ENCODE measurements around the gene C10orf62. TPM values are rescaled to one million over a fixed set of nuclear protein-coding genes. Genes with fewer than 3 reads are reported as not detected.
A peak's percentile ranks its signal among the peaks of the same experiment; 100 is the strongest.
"Not testable (repeated sequence)": the region's sequence is repeated elsewhere in the genome, so short reads cannot be mapped to it uniquely, and the experiment has no call there.

Gene C10orf62
- total RNA-seq, 1 experiment from 2014 or later = not detected

DNA sequence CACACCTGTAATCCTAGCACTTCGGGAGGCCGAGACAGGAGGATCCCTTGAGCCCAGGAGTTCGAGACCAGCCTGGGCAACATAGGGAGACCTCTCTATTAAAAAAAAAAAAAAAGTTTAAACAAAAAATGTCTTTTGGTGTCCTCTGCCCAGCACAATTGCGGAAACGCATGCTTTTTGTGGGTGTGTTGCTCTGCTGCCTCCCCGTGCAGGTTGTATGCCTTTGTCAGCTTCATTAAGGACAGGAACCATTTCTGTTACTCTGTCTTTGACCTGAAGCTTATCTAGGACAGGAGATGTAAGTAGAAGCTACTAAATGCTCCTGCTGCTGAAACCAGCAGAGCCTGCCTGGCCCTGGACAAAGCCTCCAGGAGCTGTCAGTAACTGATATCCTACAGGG, 38.2 kb upstream of the C10orf62 start:
- in situ Hi-C loops (cut with HindIII; ENCODE audit: low pct_unique_long_range_greater_than_20kb, low sequenced_read_pairs) (no loop called here), intact Hi-C loops (cut with micrococcal nuclease; ENCODE audit: unreplicated experiment) (no loop called here)
- H3K4me1 ChIP-seq (ENCODE audit: control insufficient read depth, insufficient read depth, low read length) = peaks cover 41% of the 10 kb centered on the region
- H3K36me3 ChIP-seq (ENCODE audit: control insufficient read depth, insufficient read depth, low read length) = no peaks in the 10 kb centered on the region
- POLR2A ChIA-PET = no interaction called here
- no TSS peak for BruUV-seq (replicated peaks)
- no peaks in the 10 kb centered on the region for H3K9me3 ChIP-seq (ENCODE audit: control insufficient read depth, insufficient read depth, low read depth, low read length)
- CTCF ChIA-PET = interaction anchor here (0.6 to 0.7 kb wide), 2 partner anchors 20 to 96 kb away, joined by 4 to 5 read pairs; no protein-coding TSS in a partner anchor
- no peak for DNase-seq (ENCODE audit: low read depth, low spot score)
- TF ChIP-seq, protein P1, sequence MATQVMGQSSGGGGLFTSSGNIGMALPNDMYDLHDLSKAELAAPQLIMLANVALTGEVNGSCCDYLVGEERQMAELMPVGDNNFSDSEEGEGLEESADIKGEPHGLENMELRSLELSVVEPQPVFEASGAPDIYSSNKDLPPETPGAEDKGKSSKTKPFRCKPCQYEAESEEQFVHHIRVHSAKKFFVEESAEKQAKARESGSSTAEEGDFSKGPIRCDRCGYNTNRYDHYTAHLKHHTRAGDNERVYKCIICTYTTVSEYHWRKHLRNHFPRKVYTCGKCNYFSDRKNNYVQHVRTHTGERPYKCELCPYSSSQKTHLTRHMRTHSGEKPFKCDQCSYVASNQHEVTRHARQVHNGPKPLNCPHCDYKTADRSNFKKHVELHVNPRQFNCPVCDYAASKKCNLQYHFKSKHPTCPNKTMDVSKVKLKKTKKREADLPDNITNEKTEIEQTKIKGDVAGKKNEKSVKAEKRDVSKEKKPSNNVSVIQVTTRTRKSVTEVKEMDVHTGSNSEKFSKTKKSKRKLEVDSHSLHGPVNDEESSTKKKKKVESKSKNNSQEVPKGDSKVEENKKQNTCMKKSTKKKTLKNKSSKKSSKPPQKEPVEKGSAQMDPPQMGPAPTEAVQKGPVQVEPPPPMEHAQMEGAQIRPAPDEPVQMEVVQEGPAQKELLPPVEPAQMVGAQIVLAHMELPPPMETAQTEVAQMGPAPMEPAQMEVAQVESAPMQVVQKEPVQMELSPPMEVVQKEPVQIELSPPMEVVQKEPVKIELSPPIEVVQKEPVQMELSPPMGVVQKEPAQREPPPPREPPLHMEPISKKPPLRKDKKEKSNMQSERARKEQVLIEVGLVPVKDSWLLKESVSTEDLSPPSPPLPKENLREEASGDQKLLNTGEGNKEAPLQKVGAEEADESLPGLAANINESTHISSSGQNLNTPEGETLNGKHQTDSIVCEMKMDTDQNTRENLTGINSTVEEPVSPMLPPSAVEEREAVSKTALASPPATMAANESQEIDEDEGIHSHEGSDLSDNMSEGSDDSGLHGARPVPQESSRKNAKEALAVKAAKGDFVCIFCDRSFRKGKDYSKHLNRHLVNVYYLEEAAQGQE (IDR thresholded peaks at IDR 0.05; ENCODE audit: insufficient read depth in 1 of 2, low read depth in 2 of 2, low read length in 1 of 2) = no peak
- TF ChIP-seq TCF7L2 (IDR thresholded peaks at IDR 0.05; ENCODE audit: low read depth, low read length) (no peak), POLR2AphosphoS5 (IDR thresholded peaks at IDR 0.05; ENCODE audit: low read depth, low read length) (no peak), SIN3A (IDR thresholded peaks at IDR 0.05; ENCODE audit: borderline replicate concordance, insufficient read depth, low read depth, low read length) (no peak)
- TF ChIP-seq, protein P2, sequence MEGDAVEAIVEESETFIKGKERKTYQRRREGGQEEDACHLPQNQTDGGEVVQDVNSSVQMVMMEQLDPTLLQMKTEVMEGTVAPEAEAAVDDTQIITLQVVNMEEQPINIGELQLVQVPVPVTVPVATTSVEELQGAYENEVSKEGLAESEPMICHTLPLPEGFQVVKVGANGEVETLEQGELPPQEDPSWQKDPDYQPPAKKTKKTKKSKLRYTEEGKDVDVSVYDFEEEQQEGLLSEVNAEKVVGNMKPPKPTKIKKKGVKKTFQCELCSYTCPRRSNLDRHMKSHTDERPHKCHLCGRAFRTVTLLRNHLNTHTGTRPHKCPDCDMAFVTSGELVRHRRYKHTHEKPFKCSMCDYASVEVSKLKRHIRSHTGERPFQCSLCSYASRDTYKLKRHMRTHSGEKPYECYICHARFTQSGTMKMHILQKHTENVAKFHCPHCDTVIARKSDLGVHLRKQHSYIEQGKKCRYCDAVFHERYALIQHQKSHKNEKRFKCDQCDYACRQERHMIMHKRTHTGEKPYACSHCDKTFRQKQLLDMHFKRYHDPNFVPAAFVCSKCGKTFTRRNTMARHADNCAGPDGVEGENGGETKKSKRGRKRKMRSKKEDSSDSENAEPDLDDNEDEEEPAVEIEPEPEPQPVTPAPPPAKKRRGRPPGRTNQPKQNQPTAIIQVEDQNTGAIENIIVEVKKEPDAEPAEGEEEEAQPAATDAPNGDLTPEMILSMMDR (IDR thresholded peaks at IDR 0.05) = no peak
- H3K27ac ChIP-seq (ENCODE audit: low read length) = no peak overlapping the region
- no peaks in the 10 kb centered on the region for H3K27me3 ChIP-seq (ENCODE audit: control insufficient read depth, insufficient read depth, low read length)
- H3K4me3 ChIP-seq (ENCODE audit: low read depth in 2 of 2, low read length in 2 of 2) = no peak overlapping the region
- no peak for ATAC-seq

DNA sequence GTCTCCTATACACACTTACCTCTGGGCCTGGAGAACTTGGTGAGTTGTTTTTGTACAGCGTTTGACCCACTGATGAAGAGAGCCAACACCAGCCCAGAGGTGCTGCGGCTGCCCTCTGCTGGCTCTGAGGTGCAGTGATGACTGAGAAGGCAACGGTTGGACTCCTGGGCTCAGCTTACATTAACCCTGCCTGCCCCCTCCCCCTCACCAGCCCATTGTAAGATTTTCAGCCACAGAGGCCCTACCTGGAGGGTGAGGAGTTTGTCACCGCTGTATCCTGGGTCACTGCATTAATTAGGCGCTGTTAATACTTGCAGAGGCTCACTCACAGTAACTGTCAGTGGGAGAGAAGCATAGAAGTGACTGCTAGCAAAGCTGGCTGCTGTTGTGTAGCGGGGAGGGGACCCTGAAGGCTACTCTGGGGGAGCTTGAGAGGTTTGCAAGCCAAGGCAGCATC, 35.9 kb upstream of the C10orf62 start:
- ChIA-PET POLR2A (interaction anchor here (0.6 to 0.7 kb wide), 2 partner anchors 59 to 97 kb away, joined by 3 to 8 read pairs; no protein-coding TSS in a partner anchor), CTCF (interaction anchor here (0.6 to 2.4 kb wide), 7 partner anchors 12 to 91 kb away, joined by 3 to 13 read pairs (median 4); partner anchors contain the start of gene ANKRD2)
- intact Hi-C loops (cut with micrococcal nuclease; ENCODE audit: unreplicated experiment) (loop anchor here (1.0 kb wide), 1 partner anchor 90 kb away; no protein-coding TSS in a partner anchor), in situ Hi-C loops (cut with HindIII; ENCODE audit: low pct_unique_long_range_greater_than_20kb, low sequenced_read_pairs) (no loop called here)
- no TSS peak for BruUV-seq (replicated peaks)
- Histone ChIP-seq H3K4me1 (ENCODE audit: control insufficient read depth, insufficient read depth, low read length) (peaks cover 26% of the 10 kb centered on the region), H3K4me3 (ENCODE audit: low read depth in 2 of 2, low read length in 2 of 2) (no peak overlapping the region), H3K27me3 (ENCODE audit: control insufficient read depth, insufficient read depth, low read length) (no peaks in the 10 kb centered on the region), H3K9me3 (ENCODE audit: control insufficient read depth, insufficient read depth, low read depth, low read length) (no peaks in the 10 kb centered on the region; the same call in 1 of the 2 replicates), H3K36me3 (ENCODE audit: control insufficient read depth, insufficient read depth, low read length) (no peaks in the 10 kb centered on the region), H3K27ac (ENCODE audit: low read length) (peak overlapping the region; percentile 76)
- TF ChIP-seq, protein P2 (IDR thresholded peaks at IDR 0.05) = peak; percentile 99
- TF ChIP-seq TCF7L2 (IDR thresholded peaks at IDR 0.05; ENCODE audit: low read depth, low read length) = no peak
- DNase-seq (ENCODE audit: low read depth, low spot score) = no peak
- ATAC-seq = peak; percentile 95

DNA sequence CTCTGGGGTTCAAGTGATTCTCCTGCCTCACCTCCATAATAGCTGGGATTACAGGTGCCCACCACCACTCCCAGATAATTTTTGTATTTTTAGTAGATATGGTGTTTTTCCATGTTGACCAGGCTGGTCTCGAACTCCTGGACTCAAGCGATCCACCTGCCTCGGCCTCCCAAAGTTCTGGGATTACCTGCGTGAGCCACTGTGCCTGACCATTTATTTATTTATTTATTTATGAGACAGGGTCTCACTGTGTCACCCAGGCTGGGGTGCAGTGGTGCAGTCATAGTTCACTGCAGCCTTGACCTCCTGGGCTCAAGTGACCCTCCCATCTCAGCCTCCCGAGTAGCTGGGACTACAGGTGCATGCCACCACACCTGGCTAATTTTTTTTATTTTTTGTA, 35.2 kb upstream of the C10orf62 start:
- ATAC-seq; H3K27me3 ChIP-seq (ENCODE audit: control insufficient read depth, insufficient read depth, low read length); in situ Hi-C loops (cut with HindIII; ENCODE audit: low pct_unique_long_range_greater_than_20kb, low sequenced_read_pairs); H3K9me3 ChIP-seq (ENCODE audit: control insufficient read depth, insufficient read depth, low read depth, low read length); intact Hi-C loops (cut with micrococcal nuclease; ENCODE audit: unreplicated experiment); DNase-seq (ENCODE audit: low read depth, low spot score); BruUV-seq (replicated peaks); H3K4me3 ChIP-seq (ENCODE audit: low read depth in 2 of 2, low read length in 2 of 2); H3K36me3 ChIP-seq (ENCODE audit: control insufficient read depth, insufficient read depth, low read length): not testable (repeated sequence)
- ChIA-PET POLR2A (interaction anchor here (0.7 kb wide), 1 partner anchor 98 kb away, joined by 8 read pairs; no protein-coding TSS in a partner anchor), CTCF (interaction anchor here (0.6 to 2.4 kb wide), 8 partner anchors 12 to 87 kb away, joined by 3 to 13 read pairs (median 4); partner anchors contain the start of genes ANKRD2 and UBTD1)
- Histone ChIP-seq H3K4me1 (ENCODE audit: control insufficient read depth, insufficient read depth, low read length) (peaks cover 19% of the 10 kb centered on the region), H3K27ac (ENCODE audit: low read length) (peak overlapping the region; percentile 76; the same call in 1 of the 2 replicates)

DNA sequence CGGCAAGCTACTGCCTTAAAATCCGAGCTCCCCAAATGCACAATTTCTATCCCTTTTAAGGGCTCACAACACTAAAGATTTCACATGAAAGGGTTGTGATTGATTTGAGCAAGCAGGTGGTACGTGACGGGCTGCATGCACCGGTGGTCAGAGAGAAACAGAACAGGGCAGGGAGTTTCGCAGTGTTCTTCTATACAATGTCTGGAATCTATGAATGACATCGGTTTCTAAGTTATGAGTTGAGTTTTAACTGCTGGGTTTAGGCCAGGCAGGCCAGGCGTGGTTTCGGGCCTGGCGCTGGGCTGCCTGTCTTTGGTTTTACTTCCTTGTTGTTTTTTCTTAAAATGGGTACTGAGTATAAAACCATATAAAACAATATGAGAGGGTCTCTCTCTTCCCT, 34.0 kb upstream of the C10orf62 start:
- H3K27ac ChIP-seq (ENCODE audit: low read length); H3K27me3 ChIP-seq (ENCODE audit: control insufficient read depth, insufficient read depth, low read length); H3K9me3 ChIP-seq (ENCODE audit: control insufficient read depth, insufficient read depth, low read depth, low read length); CTCF ChIA-PET; in situ Hi-C loops (cut with HindIII; ENCODE audit: low pct_unique_long_range_greater_than_20kb, low sequenced_read_pairs); BruUV-seq (replicated peaks); H3K4me3 ChIP-seq (ENCODE audit: low read depth in 2 of 2, low read length in 2 of 2); intact Hi-C loops (cut with micrococcal nuclease; ENCODE audit: unreplicated experiment); DNase-seq (ENCODE audit: low read depth, low spot score); H3K36me3 ChIP-seq (ENCODE audit: control insufficient read depth, insufficient read depth, low read length); H3K4me1 ChIP-seq (ENCODE audit: control insufficient read depth, insufficient read depth, low read length); ATAC-seq; POLR2A ChIA-PET: not testable (repeated sequence)
